Right hindlimb (tissue), 1 donor: ENCODE results near the gene SASH3.

Experiments used
- DNase-seq: peaks from one replicate; pipeline ENCODE4 v3.0.0-alpha.2; 2018

SASH3 gene

GRCh38 chrX:129760155-129760554, 19.6 kb upstream of the SASH3 start:
- no peak for DNase-seq

GRCh38 chrX:129760981-129761380, 18.8 kb upstream of the SASH3 start:
- no peak for DNase-seq

GRCh38 chrX:129761596-129761995, 18.2 kb upstream of the SASH3 start:
- DNase-seq, result no peak

GRCh38 chrX:129762448-129762847, 17.3 kb upstream of the SASH3 start:
- DNase-seq, result no peak

- no peak for DNase-seq
Observed at GRCh38 chrX:129763666-129764065, 16.1 kb upstream of the SASH3 start.

GRCh38 chrX:129768186-129768585, 11.6 kb upstream of the SASH3 start:
- DNase-seq, result no peak

- no peak for DNase-seq
Observed at GRCh38 chrX:129768586-129769466, 10.9 kb upstream of the SASH3 start.

GRCh38 chrX:129769467-129770154, 10.1 kb upstream of the SASH3 start:
- no peak for DNase-seq

- DNase-seq, result no peak
Observed at GRCh38 chrX:129771266-129771995, 8.3 kb upstream of the SASH3 start.

- DNase-seq, result no peak
Observed at GRCh38 chrX:129772796-129773431, 6.8 kb upstream of the SASH3 start.

GRCh38 chrX:129773649-129774458, 5.9 kb upstream of the SASH3 start:
- DNase-seq, result no peak

GRCh38 chrX:129777218-129778030, 2.3 kb upstream of the SASH3 start:
- DNase-seq, result no peak

- no peak for DNase-seq
Observed at GRCh38 chrX:129779086-129779672, 570 bp upstream of the SASH3 start.

- DNase-seq, result no peak
Observed at GRCh38 chrX:129780441-129781105, 824 bp downstream of the SASH3 start.

- no peak for DNase-seq
Observed at GRCh38 chrX:129781134-129781672, 1.5 kb downstream of the SASH3 start.

- no peak for DNase-seq
Observed at GRCh38 chrX:129781680-129782495, 2.1 kb downstream of the SASH3 start.

GRCh38 chrX:129782706-129783105, 3.0 kb downstream of the SASH3 start:
- no peak for DNase-seq

- DNase-seq, result no peak
Observed at GRCh38 chrX:129783291-129783713, 3.6 kb downstream of the SASH3 start.

GRCh38 chrX:129784371-129784770, 4.6 kb downstream of the SASH3 start:
- DNase-seq, result no peak
